Measurements from ENCODE around the gene KRTAP9-3. TPM values are rescaled to one million over a fixed set of nuclear protein-coding genes. Genes with fewer than 3 reads are reported as not detected.

The KRTAP9-3 gene
- total and polyA plus RNA-seq, 2 donors (not counting 3 experiments of a cell fraction or from before 2014, with no cell fraction given): not detected

- H3K4me2 ChIP-seq (ENCODE audit: insufficient read depth, low read length): no peak overlapping the region
- CTCF ChIA-PET: no interaction called here
- H3K79me2 ChIP-seq (ENCODE audit: control insufficient read depth, insufficient read depth, low read length): no peaks in the 10 kb centered on the region
- no peaks in the 10 kb centered on the region for H3K9me1 ChIP-seq (replicated peaks; ENCODE audit: control insufficient read depth, extremely low read depth, insufficient read depth, low read length)
- H3K27me3 ChIP-seq (ENCODE audit: control insufficient read depth in 2 of 2, insufficient read depth in 2 of 2, low read length in 2 of 2): no peaks in the 10 kb centered on the region
- H2AFZ ChIP-seq (ENCODE audit: low read depth, low read length): no peak overlapping the region
- BruUV-seq (replicated peaks): no TSS peak
- no peaks in the 10 kb centered on the region for H3K4me1 ChIP-seq (ENCODE audit: control insufficient read depth, extremely low read depth, insufficient read depth, low read length)
- POLR2A ChIA-PET: no interaction called here
- H4K20me1 ChIP-seq (replicated peaks; ENCODE audit: control insufficient read depth, extremely low read depth, insufficient read depth, low read length): no peaks in the 10 kb centered on the region
- peak; percentile 0 for DNase-seq (ENCODE audit: low read depth, low spot score)
- no peak for FAIRE-seq
- H3K9me3 ChIP-seq (replicated peaks; ENCODE audit: control insufficient read depth, insufficient read depth, low read length): no peaks in the 10 kb centered on the region
- no peak overlapping the region for H3K27ac ChIP-seq (ENCODE audit: insufficient read depth, low read depth, low read length)
- intact Hi-C loops (cut with micrococcal nuclease) (no loop called here), dilution Hi-C loops (cut with MboI; ENCODE audit: extremely low pct_ligation_motif_present, low sequenced_read_pairs) (no loop called here)
- H3K4me3 ChIP-seq (replicated peaks in 1 of 3; ENCODE audit: insufficient read depth in 1 of 3, low read depth in 1 of 3, low read length in 3 of 3): no peak overlapping the region
- no peak for TF ChIP-seq FOS (IDR thresholded peaks at IDR 0.05; ENCODE audit: borderline replicate concordance, insufficient read depth, low read length)
- no peak for TF ChIP-seq EZH2 (IDR thresholded peaks at IDR 0.05; ENCODE audit: borderline replicate concordance, low read depth, low read length, severe bottlenecking)
- TF ChIP-seq POLR2AphosphoS5 (IDR thresholded peaks at IDR 0.05; ENCODE audit: insufficient read depth, low read depth, low read length): no peak
- no peak overlapping the region for H3K9ac ChIP-seq (replicated peaks; ENCODE audit: extremely low read depth, insufficient read depth, low read length)
- H3K36me3 ChIP-seq (ENCODE audit: control insufficient read depth in 2 of 2, extremely low read depth in 1 of 2, insufficient read depth in 2 of 2, low read length in 2 of 2): no peaks in the 10 kb centered on the region
Measured at GRCh38 chr17:41258406-41258805, 26.2 kb downstream of the KRTAP9-3 start.

GRCh38 chr17:41263212-41263611 lies 31.0 kb downstream of the KRTAP9-3 start:
- Histone ChIP-seq H3K9ac (replicated peaks; ENCODE audit: extremely low read depth, insufficient read depth, low read length) (no peak overlapping the region), H3K9me3 (replicated peaks; ENCODE audit: control insufficient read depth, insufficient read depth, low read length) (no peaks in the 10 kb centered on the region), H3K4me3 (replicated peaks in 1 of 3; ENCODE audit: insufficient read depth in 1 of 3, low read depth in 1 of 3, low read length in 3 of 3) (no peak overlapping the region), H3K4me1 (ENCODE audit: control insufficient read depth, extremely low read depth, insufficient read depth, low read length) (no peaks in the 10 kb centered on the region), H3K27me3 (ENCODE audit: control insufficient read depth in 2 of 2, insufficient read depth in 2 of 2, low read length in 2 of 2) (no peaks in the 10 kb centered on the region), H3K27ac (ENCODE audit: insufficient read depth, low read depth, low read length) (no peak overlapping the region), H2AFZ (ENCODE audit: low read depth, low read length) (no peak overlapping the region), H3K79me2 (ENCODE audit: control insufficient read depth, insufficient read depth, low read length) (no peaks in the 10 kb centered on the region), H3K36me3 (ENCODE audit: control insufficient read depth in 2 of 2, extremely low read depth in 1 of 2, insufficient read depth in 2 of 2, low read length in 2 of 2) (no peaks in the 10 kb centered on the region), H4K20me1 (replicated peaks; ENCODE audit: control insufficient read depth, extremely low read depth, insufficient read depth, low read length) (no peaks in the 10 kb centered on the region), H3K4me2 (ENCODE audit: insufficient read depth, low read length) (no peak overlapping the region), H3K9me1 (replicated peaks; ENCODE audit: control insufficient read depth, extremely low read depth, insufficient read depth, low read length) (no peaks in the 10 kb centered on the region)
- FAIRE-seq (no peak), DNase-seq (ENCODE audit: low read depth, low spot score) (no peak)
- CTCF ChIA-PET: no interaction called here
- dilution Hi-C loops (cut with MboI; ENCODE audit: extremely low pct_ligation_motif_present, low sequenced_read_pairs) (no loop called here), intact Hi-C loops (cut with micrococcal nuclease) (no loop called here)
- POLR2A ChIA-PET: no interaction called here
- no TSS peak for BruUV-seq (replicated peaks)
- TF ChIP-seq EZH2 (IDR thresholded peaks at IDR 0.05; ENCODE audit: borderline replicate concordance, low read depth, low read length, severe bottlenecking) (no peak), GATA2 (IDR thresholded peaks at IDR 0.05; ENCODE audit: insufficient read depth, insufficient read length, low read depth, low read length) (no peak), POLR2A (IDR thresholded peaks at IDR 0.05; ENCODE audit: low read depth, low read length) (no peak), MYC (IDR thresholded peaks at IDR 0.05; ENCODE audit: low read depth, low read length) (no peak), POLR2AphosphoS5 (IDR thresholded peaks at IDR 0.05; ENCODE audit: insufficient read depth, low read depth, low read length) (no peak), FOS (IDR thresholded peaks at IDR 0.05; ENCODE audit: borderline replicate concordance, insufficient read depth, low read length) (no peak), JUN (IDR thresholded peaks at IDR 0.05; ENCODE audit: borderline replicate concordance, insufficient read depth, insufficient read length, low read depth) (no peak)
- TF ChIP-seq, protein P1, sequence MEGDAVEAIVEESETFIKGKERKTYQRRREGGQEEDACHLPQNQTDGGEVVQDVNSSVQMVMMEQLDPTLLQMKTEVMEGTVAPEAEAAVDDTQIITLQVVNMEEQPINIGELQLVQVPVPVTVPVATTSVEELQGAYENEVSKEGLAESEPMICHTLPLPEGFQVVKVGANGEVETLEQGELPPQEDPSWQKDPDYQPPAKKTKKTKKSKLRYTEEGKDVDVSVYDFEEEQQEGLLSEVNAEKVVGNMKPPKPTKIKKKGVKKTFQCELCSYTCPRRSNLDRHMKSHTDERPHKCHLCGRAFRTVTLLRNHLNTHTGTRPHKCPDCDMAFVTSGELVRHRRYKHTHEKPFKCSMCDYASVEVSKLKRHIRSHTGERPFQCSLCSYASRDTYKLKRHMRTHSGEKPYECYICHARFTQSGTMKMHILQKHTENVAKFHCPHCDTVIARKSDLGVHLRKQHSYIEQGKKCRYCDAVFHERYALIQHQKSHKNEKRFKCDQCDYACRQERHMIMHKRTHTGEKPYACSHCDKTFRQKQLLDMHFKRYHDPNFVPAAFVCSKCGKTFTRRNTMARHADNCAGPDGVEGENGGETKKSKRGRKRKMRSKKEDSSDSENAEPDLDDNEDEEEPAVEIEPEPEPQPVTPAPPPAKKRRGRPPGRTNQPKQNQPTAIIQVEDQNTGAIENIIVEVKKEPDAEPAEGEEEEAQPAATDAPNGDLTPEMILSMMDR (IDR thresholded peaks at IDR 0.05; ENCODE audit: extremely low read depth in 1 of 2, insufficient read depth in 1 of 2, low read depth in 1 of 2, low read length in 2 of 2): no peak
- TF ChIP-seq, protein P2, sequence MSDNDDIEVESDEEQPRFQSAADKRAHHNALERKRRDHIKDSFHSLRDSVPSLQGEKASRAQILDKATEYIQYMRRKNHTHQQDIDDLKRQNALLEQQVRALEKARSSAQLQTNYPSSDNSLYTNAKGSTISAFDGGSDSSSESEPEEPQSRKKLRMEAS (IDR thresholded peaks at IDR 0.05; ENCODE audit: insufficient read depth, insufficient read length): no peak
